Measurements from ENCODE around the gene DBF4B. TPM values are rescaled to one million over a fixed set of nuclear protein-coding genes. Genes with fewer than 3 reads are reported as not detected.

The DBF4B gene
- total and polyA plus RNA-seq, 2 of the 13 experiments (the other 11 are each of a cell fraction or from before 2014, with no cell fraction given), result 11.7 to 13.2 TPM

GRCh38 chr17:44769647-44770084 is 61.2 kb downstream of the DBF4B start (continued):
- TF ChIP-seq SNAPC4 (CRISPR knock-in tag; IDR thresholded peaks at IDR 0.05) (no peak), ZNF503 (CRISPR knock-in tag; IDR thresholded peaks at IDR 0.05) (no peak), POLR2AphosphoS2 (IDR thresholded peaks at IDR 0.05; ENCODE audit: low read depth, low read length) (no peak), ZNF331 (CRISPR knock-in tag; IDR thresholded peaks at IDR 0.05) (no peak; the same call in 1 of the 2 replicates), RFX3 (CRISPR knock-in tag; IDR thresholded peaks at IDR 0.05) (no peak), ZNF460 (CRISPR knock-in tag; IDR thresholded peaks at IDR 0.05; ENCODE audit: borderline replicate concordance) (no peak), TCF7 (IDR thresholded peaks at IDR 0.05; ENCODE audit: low read depth) (no peak), NR3C1 (CRISPR knock-in tag; IDR thresholded peaks at IDR 0.05) (no peak), ZNF280D (CRISPR knock-in tag; IDR thresholded peaks at IDR 0.05) (no peak), GFI1 (CRISPR knock-in tag; IDR thresholded peaks at IDR 0.05; ENCODE audit: borderline replicate concordance) (no peak), MED1 (CRISPR knock-in tag; IDR thresholded peaks at IDR 0.05) (no peak), ZNF12 (CRISPR knock-in tag; IDR thresholded peaks at IDR 0.05) (no peak), SMARCC2 (IDR thresholded peaks at IDR 0.05) (no peak), ZBTB37 (CRISPR knock-in tag; IDR thresholded peaks at IDR 0.05) (no peak), MAFF (IDR thresholded peaks at IDR 0.05; ENCODE audit: low read depth, low read length) (no peak), ZBTB7B (CRISPR knock-in tag; IDR thresholded peaks at IDR 0.05) (no peak), GABPA (IDR thresholded peaks at IDR 0.05; ENCODE audit: low read depth, low read length) (no peak), GABPA (CRISPR knock-in tag; IDR thresholded peaks at IDR 0.05; ENCODE audit: low read depth) (no peak), ARNT2 (CRISPR knock-in tag; IDR thresholded peaks at IDR 0.05; ENCODE audit: low read depth) (no peak), ATRX (CRISPR knock-in tag; IDR thresholded peaks at IDR 0.05; ENCODE audit: borderline replicate concordance) (no peak), U2AF2 (IDR thresholded peaks at IDR 0.05; ENCODE audit: low read depth, low read length) (no peak), STAT5B (CRISPR knock-in tag; IDR thresholded peaks at IDR 0.05) (no peak)

Measured in HepG2 (cell line).